ENCODE data around the gene LIPE.

LIPE gene

DNA sequence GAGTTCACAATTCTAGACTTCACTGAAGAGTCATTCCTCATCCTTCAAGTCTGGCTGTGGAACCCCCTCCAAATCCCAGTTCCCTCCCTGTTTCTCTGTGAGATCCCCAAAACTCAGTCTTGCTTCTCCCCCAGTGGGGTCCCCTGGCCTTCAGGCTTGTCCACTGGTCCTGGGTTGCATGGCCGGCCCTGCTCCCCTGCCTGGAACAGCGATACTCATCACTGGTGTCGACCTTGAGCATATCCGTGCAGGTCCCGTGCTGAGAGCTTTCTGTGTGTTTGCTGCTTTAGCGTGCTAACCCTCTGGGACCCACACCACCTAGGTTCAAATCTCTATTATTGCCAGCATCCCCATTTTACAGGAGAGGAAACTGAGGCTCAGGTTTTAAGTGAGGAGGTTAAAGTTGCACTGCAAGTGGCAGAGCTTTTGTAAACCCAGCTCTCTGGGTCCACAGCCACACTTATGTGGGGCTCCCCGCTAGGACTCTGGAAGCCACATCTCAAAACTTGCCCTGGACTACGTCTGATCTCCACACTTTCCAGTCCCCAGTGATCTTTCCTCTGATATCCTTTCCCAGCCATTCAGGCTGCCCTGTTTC, 15.5 kb downstream of the LIPE start:
- no peak for DNase-seq

DNA sequence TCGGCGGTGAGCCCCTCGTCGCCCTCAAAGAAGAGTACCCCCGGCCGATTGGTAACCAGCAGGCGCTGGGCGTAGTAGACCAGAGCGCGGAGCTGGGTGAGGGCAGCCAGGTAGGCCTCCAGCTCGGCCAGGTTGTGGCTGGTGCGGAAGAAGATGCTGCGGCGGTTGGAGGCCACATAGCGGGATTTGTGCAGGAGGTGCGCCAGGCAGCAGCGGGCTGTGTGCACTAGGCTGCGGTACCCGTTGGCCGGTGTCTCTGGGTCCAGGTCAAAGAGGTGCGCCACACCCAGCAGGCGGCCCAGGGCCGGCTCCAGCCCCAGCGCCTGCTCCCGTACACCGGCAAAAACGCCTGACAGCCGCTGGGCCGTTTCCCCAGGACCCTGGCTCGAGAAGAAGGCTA, 16.8 kb downstream of the LIPE start:
- DNase-seq, result no peak

DNA sequence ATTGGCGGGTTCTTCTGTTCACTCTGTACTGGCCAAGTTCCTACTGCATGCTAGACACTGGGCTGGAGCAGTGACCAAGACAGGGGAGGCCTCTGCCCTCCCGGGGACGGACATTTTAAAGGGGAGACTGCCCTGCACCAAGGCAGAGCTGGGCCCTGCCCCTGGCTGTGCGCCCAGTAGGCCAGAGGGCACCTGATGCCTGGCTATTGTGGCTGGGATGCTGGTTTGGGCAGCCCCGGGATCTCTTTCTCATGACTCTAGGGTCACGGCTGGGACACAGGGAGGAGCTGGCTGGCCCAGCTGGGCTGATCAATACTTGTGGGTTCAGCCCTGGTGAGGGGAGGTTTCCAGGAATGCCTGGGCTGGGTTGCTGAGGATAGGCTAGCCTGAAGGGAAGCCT, 17.7 kb downstream of the LIPE start:
- DNase-seq, result no peak

DNA sequence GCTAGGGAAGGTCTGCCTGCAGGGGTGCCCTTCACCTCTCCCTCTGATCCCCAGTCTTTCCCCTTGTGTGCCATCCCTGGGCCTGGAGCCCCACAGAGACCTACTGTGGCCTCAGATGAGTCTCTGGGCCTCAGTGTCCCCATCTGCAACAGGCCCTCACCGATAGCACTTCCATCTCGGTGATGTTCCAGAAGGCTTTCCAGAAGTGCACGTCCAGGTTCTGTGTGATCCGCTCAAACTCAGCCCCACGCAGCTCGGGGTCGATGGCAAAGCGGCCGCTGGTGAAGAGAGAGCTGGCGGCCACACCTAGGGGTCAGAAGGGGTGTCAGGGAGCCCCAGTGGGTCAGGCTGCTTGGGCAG, 19.4 kb downstream of the LIPE start:
- no peak for DNase-seq

DNA sequence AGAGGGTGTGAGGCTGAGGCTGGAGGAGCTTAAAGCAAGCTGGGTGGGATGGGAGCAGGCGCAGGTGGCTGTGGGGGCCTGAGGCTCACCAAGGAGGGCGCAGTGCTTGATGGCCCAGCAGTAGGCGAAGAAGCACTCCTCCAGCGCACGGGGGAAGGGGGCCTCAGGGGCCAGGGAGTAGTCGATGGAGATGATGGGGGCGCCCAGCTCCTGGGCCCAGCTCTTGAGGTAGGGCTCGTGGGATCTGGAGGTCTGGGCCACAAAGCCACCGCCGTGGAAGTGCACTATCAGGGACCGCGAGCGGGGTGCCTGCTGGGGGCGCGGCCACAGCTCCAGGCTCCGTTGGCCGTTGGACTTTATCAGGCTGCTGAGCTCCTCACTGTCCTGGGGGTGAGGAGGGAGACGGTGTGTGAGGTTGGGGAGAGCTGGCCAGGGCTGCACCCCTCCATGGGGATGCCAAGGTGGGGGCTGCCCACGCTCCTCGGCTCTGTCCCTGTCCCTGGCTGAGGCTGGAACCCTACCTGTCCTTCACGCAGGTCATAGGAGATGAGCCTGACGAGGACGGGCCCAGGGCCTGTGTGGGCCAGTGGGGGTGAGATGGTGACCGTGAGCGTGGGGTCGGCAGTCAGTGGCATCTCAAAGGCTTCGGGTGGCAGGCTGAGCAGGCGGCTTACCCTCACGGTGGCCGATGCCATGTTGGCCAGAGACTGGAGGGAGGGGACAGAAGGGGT, 19.9 kb downstream of the LIPE start:
- no peak for DNase-seq

DNA sequence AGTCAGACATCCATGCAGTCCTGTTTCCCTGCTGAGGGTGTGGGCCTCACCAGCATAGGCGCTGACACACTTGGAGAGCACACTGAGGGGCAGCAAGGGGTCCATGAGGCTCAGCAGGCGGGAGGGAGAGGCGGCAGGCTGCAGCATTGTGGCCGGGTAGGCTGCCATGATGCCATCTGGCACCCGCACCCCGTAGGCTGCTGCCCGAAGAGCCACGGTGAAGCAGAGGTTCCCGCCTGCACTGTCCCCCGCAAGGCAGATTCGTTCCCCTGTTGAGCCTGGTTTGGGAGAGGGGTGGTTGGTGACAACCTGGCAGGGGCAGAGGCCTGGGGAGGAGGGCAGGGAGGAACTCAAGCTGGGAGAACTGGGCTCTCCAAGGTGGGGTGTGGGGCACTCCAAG, 21.1 kb downstream of the LIPE start:
- DNase-seq, result no peak

DNA sequence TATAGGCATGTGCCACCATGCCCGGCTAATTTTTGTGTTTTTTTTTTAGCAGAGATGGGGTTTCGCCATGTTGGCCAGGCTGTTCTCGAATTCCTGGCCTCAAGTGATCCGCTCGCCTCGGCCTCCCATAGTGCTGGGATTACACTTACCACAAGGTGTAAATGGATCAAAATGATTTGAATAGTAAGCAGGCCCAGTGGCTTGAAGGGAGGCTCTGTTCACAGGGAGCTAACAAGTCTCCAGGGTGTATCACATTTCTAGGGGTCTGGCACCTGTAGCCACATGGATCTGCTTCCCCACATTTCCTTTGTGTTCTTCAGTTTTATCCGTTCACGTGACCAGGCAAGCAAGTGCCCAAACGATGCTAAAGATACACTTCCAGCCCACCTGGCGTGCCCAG, 23.6 kb downstream of the LIPE start:
- DNase-seq, result no peak

DNA sequence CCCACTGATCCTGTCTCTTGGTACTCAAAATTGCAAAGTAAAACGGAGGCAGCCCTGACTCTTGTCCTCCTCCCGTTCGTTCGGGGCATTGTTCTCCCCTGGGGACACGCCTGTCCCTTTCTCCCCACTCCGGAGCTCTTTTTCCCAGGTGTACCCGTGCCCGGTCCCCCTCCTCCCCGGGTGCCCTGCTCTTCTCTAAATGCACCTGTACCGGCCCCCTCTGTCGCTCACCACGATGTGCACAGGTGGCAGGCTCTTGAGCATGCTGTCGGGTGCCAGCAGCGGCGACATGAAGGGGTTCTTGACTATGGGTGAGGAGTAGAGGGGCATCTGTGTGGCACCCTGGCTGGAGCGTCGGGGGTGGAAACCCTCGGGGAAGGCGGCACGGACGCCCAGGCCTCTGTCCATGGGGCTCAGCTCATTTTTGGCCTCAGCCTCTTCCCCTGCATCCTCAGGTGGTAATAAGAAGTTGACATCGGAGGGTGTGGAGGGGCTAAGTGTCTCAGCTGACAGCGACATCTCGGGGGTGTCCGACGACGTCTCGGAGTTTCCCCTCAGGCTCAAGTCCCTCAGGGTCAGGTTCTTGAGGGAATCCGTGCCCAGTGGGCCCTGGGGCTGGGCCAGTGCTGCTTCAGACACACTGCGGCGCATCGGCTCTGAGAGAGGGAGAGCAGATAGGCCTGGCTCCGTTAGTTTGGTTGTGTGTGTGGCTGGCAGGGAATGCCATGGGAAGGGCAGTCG, 24.6 kb downstream of the LIPE start:
- no peak for DNase-seq

DNA sequence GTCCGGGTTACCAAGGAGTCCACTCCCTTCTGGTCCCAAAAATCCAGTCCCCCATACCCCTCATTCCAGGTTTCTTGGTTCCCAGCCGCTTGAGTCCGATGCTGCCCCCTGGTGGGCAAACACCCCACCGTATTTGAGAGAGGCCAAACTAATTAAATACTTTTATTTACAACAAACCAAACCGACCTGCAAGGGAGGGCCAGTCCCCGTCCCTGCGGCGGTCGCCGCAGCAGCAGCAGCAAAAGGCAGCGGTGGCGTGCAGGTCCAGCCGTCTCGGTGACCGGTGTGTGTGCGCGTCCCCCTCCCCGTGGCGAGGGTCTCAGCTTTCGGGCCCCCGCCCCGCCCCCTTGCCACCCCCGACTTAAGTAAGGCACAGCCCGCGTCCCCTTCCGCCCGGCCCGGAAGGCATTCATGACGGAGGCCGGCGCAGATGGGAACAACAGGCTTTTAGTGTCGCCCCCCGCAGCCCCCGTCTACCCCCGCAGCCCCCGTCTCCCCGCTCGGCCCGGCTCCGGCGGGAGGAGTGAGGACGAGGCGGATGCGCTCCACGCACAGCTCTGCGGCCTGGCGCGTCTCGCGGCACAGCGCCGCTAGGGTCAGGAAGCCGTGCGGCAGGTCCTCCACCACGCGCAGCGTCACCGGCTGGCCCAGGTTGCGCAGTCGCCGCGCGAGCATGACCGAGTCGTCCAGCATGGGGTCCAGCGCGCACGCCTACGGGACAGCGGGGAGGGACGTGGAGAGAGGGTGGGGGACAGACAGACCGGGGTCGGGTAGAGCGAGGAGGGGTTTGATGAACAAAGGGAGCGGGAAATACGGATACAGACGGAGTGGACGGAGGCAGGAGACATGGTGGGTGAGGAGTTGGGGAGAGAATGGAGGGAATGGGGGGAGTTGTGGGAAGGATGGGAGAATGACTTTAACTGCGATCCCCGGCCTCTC, 25.6 kb downstream of the LIPE start:
- DNase-seq, result peak; percentile 78

DNA sequence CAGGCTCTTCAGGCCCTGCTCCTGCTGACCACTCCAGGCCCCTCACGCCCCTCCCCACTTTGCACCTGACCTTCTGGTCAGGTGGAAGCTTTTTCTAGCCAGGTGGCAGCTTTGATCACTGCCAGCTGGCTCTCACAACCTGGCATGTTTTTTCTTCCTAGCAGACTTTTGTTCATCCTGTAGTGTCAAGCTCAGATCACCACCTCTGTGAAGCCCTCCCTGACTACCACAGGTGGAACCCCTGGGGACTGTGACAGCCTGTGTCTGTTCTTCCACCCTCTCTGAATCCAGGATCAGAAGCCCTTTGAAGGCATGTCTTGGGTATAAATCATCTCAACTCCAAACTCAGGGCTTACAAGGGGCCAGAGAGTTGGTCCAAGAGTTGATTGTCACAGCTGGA, 26.8 kb downstream of the LIPE start:
- no peak for DNase-seq

DNA sequence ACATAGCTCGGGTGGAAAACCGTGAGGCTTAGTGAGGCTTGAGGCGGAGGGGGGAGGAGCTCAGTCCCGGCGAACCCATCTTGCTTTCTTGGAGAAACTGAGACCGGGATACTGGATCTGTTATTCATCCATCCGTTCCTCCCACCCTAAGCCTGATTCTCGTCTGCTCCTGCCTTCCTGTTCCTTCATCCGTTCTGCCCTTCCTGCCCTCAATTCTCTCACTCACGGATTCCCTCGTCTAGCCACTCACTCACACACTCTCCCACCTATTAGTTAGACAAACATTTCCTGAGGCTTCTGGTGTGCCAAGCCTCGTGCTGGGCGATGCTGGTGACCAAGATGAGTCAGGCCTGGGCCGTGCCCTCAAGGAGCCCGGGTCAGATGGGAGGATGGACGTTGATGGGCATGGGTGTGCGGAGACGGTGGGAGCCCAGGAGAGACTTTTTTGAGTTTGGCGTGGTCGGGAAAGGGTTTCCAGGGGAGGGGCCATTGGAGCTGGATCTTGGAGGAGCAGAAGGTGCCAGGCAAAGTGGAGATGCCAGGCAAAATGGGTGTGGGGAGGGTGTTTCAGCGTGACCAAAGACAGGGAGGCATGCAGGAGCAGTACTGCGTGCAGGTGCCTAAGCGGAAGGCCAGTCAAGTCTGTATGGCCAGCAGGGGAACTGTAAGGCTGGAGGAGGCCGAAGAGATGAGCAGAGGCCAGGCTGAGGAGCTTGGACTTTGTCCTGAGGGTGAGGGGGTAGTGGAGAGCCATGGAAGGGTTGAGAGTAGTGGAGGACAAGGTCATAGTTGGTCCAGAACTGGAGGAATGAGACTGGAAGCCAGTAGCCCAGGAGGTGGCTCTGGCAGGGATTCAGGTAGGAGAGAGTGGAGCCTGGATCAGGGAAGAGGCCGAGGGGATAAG, 29.7 kb downstream of the LIPE start:
- no peak for DNase-seq

DNA sequence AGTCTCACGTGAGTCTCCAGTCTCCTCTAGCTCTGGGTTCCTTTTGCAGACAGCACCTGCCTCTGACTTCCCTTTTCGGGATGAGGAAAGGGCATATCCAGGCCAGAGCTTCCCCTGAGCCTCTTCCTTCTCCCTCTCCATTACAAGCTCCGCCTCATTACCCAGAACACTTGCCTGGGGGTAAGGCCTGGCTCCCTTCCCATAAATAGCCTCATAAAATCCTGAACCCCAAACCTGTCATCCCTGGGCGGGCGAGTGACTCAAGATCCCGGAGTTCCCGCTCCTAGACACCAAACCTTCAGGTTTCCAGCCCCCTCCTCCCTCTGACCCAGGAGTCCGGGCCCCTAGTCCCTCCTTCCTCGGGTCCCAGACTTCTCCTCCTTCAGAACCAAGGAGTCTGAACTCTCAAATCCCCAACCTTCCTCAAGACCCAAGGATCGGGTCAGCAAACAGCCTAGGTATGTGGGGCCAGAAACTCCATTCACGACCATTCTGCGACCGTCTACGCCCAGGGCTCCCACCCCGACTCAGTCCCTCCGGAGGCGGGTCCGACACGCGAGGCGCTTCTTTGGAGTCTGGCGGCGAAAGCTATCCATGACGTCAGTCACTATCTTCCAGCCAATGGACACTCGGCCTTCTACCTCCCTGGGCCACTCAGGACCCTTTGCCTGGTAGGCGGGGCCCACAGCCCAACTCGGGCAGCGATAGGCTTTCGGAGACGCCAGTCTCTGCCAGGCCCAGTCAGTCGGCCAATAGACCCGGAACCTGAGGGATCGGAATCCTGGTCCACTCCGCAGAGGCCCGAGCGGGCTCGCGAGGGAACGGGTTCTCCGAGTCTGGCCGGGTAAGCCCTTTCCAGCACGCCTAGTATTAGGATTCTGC, 30.6 kb downstream of the LIPE start:
- peak; percentile 97 for DNase-seq

DNA sequence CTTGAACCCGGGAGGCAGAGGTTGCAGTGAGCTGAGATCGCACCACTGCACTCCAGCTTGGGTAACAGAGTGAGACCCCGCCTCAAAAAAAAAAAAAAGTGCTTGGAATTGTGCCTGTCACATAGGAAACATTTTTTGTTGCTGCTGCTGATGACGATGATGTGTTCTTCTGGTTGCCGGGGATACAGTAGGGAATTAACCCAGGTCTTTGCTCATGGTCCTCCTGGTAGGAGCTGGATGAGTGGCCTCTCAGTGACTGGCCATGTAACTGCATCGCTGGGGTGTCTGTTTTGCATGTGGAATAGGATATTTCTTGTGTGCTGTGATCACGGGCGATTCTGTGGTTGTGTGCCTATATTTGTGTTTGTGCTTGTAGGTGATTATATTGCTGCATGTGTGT, 32.4 kb downstream of the LIPE start:
- no peak for DNase-seq

DNA sequence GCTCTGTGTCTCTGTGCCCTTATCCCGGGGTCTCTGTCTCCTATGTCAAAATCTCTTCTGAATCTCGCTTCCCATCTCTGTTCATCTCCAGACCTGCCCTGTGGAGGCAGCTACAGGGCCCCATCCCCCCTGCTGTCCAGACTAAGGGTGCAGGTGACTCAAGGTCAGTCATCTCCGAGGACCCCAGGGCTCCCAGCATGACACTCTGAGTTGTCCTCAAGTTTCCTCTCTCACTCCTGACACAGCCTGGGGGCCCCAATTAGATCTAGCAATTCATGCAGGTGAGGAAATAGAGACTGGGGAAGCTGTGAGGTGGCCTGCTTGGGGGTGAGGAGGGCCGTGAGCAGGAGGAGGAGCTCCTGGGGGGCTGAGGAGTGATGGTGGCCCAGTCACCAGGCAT, 35.0 kb downstream of the LIPE start:
- no peak for DNase-seq

DNA sequence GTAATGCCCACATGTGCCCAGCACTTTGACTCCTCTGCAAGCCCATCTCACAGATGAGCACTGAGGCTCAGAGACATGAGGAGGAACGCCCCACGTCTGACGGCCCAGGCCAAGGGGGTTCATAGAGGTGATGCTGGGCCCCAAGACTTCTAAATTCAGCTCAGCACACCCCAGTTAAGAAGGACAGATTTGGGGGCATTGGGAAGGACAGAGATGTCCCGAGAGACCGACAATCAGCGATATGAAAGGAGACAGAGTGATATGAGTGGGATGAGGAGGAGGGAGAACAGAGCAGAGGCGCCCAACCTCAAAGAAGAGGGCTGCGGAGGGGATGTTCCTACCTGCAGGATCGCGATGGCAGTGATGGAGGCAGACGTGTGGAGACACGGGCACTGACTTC, 37.3 kb downstream of the LIPE start, which contains the start of gene CNFN:
Gene CNFN, minus strand, starts transcription at position 399 of the 400 bp plus-strand sequence. CDS start 1,260 bp downstream, outside the sequence.
- DNase-seq, result no peak

DNA sequence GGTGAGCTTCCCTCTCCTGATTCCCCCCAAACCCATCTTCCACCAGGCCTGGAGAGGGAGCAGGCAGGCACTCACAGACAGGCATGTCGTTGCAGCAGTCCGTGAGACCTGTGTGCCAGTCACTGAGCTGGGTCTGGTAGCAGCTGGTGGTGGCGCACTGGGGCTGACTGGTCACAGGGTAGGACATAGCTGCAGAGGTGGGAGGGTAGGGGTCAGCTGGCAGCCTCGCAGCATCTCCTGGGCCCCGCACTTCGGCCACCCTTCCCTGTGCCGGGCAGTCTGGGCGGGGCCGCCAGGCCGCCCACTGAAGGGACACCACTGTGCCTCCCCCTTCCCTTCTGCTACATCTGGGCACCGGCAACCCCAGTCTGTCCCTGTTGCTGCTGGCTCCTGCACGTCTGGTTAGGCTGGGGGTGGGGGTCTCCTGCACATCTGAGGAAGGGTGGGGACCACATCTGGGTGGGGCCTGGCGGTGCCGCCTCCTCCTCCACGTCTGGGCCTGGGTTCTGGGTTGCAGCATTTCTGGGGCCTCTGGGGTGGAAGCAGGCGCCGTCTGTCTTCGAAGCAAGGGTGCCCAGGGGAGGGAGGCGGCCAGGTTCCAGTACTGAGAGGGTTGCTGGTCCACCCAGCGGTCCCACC, 38.2 kb downstream of the LIPE start:
- no peak for DNase-seq

DNA sequence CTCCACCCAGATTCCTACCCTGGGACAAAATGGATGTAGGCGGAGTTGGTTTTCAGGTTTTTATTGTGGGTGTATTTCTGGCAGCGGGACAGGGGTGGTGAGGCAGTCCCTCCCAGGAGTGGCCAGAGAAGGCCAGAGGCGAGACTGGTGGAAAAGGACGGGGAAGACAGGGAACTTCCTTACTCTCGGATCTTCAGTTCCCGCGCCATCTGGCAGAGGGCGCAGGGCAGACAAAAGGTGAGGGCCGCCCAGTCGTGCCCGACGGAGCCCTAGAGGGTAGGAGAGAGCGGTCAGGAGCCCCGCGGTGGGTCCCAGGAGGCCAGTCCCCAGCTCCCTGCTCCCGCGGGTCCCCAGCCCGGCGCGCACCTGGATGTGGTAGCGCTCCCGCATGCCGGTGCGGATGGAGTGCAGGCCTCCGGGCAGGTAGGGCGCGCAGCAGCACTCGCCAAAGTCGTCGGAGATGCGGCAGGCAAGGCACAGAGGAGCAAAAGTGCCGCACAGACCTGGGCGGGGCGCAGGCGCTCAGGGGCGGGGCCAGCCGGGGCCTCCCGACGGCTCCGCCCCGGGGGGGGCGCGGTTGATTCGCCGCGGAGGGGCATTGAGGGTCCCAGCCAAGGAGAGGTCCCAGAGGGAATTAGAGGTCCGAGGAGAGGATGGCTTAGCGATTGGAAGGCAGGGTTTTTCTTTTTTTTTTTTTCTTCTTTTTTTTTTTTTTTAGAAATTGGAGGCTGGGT, 40.0 kb downstream of the LIPE start:
- DNase-seq, result peak; percentile 69

DNA sequence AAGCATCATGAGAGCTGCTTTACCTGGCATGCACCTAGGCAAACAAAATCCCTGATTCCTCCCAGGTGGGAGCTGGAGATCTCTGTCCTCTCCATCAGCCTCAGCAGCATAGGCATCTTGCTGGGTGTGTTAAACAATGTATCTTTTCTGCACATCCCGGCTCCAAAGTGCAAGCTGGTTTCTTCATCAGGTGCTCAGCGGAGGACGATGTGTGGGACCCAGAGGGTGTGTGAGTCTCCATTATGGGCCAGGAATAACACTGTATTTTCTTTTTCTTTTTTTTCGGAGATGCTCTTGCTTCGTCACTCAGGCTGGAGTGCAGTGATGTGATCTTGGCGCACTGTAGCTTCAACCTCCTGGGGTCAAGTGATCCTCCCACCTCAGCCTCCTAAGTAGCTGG, 47.0 kb downstream of the LIPE start:
- no peak for DNase-seq

Measured in CD4-positive, alpha-beta T cell treated with Interleukin-17A for 1 hour (primary cell).